Measurements from ENCODE around the gene AMBRA1. TPM values are rescaled to one million over a fixed set of nuclear protein-coding genes. Genes with fewer than 3 reads are reported as not detected.

The AMBRA1 gene
- polyA plus RNA-seq, 1 of the 3 experiments (the other 2 are of a cell fraction), result 10.4 TPM

DNA sequence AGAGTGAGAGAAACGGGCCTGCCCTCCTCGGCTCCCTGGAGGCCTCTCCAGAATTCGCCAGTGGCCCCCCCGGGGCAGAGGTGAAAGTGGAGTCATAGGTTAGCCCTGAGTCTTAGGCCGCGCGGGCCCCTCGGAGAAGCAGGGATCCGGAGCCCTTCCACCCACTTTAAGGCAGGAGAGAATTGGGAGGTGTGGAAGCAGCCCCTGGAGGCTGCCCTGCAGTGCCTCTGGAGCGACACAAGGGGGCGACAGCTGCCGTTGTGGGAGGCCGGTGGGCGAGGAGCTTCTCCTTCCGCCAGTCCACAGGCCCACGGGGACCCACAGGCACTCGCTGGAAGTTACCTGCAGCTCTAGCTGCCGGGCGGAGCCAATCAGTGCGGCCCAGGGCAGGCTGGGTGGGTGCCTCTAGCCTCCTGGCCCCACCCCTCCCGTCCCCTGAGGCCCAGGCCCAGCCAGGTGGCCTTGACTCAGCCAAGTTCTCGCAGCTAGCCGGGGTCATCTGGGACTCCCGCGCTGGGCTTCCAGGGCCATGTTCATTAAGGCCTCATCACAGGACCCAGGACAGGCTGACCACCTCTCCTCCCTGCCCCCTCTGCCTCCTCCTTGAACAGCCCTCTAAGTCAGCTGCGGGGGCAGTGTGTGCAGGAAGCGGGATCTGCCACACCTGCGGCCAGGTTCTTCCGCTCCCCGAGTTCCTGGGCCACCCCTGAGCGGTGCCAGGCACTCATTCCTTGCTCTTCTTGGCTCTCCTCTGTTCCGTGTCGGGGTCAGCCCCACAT, 241.6 kb downstream of the AMBRA1 start:
- WGBS (ENCODE audit: low lambda C conversion rate), result 78% methylated on average over 18 of the region's 33 CpGs

More for the DNA sequence above, 241.6 kb downstream of the AMBRA1 start:
- no peak overlapping the region for H3K4me2 ChIP-seq
- DNase-seq, result peak; percentile 85
- ChIA-PET CTCF (interaction anchor here (0.6 to 17.7 kb wide), 29 partner anchors 9 to 945 kb away, joined by 3 to 423 read pairs (median 4); partner anchors contain the start of gene CHRM4), POLR2A (interaction anchor here (1.4 kb wide), 1 partner anchor 9 kb away, joined by 6 read pairs; no protein-coding TSS in a partner anchor)
- H3K4me3 ChIP-seq (ENCODE audit: low read depth in 2 of 2, low read length in 1 of 2), result no peak overlapping the region; a peak in 1 of 4 replicates
- H2AFZ ChIP-seq (ENCODE audit: low read depth), result no peak overlapping the region
- peaks cover 3 to 5% of the 10 kb centered on the region in 2 experiments for H3K36me3 ChIP-seq (replicated peaks in 1 of 2; ENCODE audit: control insufficient read depth in 1 of 2, insufficient read depth in 2 of 2, low read length in 1 of 2)
- no peaks in the 10 kb centered on the region for H3K27me3 ChIP-seq (ENCODE audit: insufficient read depth)
- H3K4me1 ChIP-seq (ENCODE audit: control insufficient read depth in 1 of 2, insufficient read depth in 2 of 2, low read depth in 1 of 2, low read length in 1 of 2), result peaks cover 14 to 19% of the 10 kb centered on the region in 2 experiments; a peak in 3 of 4 replicates
- H4K20me1 ChIP-seq (ENCODE audit: insufficient read depth), result peaks cover 31% of the 10 kb centered on the region; the same call in 1 of the 2 replicates
- H3K9me2 ChIP-seq, result no peaks in the 10 kb centered on the region
- no peaks in the 10 kb centered on the region for H3F3A ChIP-seq (replicated peaks; ENCODE audit: insufficient read depth)
- H3K27ac ChIP-seq (ENCODE audit: low read depth in 2 of 2, low read length in 1 of 2), result no peak overlapping the region
- TF ChIP-seq SMC3 (IDR thresholded peaks at IDR 0.05; ENCODE audit: low read depth, low read length), result peak; percentile 77
- TF ChIP-seq RXRA (IDR thresholded peaks at IDR 0.05; ENCODE audit: borderline replicate concordance, low read depth), result no peak
- TF ChIP-seq MXI1 (IDR thresholded peaks at IDR 0.05; ENCODE audit: low read depth, low read length), result no peak
- no peak for TF ChIP-seq EZH2phosphoT487 (IDR thresholded peaks at IDR 0.05; ENCODE audit: borderline replicate concordance, low read depth)
- no peak for TF ChIP-seq RFX5 (IDR thresholded peaks at IDR 0.05; ENCODE audit: low read length)
- TF ChIP-seq SIN3A (IDR thresholded peaks at IDR 0.05; ENCODE audit: borderline replicate concordance, low read depth, low read length), result no peak
- TF ChIP-seq FOXJ3 (CRISPR knock-in tag; IDR thresholded peaks at IDR 0.05), result no peak
- TF ChIP-seq FOSL2 (IDR thresholded peaks at IDR 0.05; ENCODE audit: borderline replicate concordance, low read depth), result no peak
- TF ChIP-seq EP300 (IDR thresholded peaks at IDR 0.05; ENCODE audit: borderline replicate concordance in 1 of 2, low read depth in 1 of 2, low read length in 1 of 2), result no peak
- no peak for TF ChIP-seq GATA2 (CRISPR knock-in tag; IDR thresholded peaks at IDR 0.05)
- TF ChIP-seq YY1 (IDR thresholded peaks at IDR 0.05; ENCODE audit: low read depth), result no peak
- TF ChIP-seq, protein P1, sequence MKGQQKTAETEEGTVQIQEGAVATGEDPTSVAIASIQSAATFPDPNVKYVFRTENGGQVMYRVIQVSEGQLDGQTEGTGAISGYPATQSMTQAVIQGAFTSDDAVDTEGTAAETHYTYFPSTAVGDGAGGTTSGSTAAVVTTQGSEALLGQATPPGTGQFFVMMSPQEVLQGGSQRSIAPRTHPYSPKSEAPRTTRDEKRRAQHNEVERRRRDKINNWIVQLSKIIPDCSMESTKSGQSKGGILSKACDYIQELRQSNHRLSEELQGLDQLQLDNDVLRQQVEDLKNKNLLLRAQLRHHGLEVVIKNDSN (IDR thresholded peaks at IDR 0.05; ENCODE audit: borderline replicate concordance, low read depth), result no peak
- TF ChIP-seq, protein P2, sequence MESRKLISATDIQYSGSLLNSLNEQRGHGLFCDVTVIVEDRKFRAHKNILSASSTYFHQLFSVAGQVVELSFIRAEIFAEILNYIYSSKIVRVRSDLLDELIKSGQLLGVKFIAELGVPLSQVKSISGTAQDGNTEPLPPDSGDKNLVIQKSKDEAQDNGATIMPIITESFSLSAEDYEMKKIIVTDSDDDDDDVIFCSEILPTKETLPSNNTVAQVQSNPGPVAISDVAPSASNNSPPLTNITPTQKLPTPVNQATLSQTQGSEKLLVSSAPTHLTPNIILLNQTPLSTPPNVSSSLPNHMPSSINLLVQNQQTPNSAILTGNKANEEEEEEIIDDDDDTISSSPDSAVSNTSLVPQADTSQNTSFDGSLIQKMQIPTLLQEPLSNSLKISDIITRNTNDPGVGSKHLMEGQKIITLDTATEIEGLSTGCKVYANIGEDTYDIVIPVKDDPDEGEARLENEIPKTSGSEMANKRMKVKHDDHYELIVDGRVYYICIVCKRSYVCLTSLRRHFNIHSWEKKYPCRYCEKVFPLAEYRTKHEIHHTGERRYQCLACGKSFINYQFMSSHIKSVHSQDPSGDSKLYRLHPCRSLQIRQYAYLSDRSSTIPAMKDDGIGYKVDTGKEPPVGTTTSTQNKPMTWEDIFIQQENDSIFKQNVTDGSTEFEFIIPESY (IDR thresholded peaks at IDR 0.05; ENCODE audit: borderline replicate concordance, low read depth), result no peak
- TF ChIP-seq TEAD4 (IDR thresholded peaks at IDR 0.05; ENCODE audit: borderline replicate concordance, insufficient read depth), result no peak
- TF ChIP-seq, protein P3, sequence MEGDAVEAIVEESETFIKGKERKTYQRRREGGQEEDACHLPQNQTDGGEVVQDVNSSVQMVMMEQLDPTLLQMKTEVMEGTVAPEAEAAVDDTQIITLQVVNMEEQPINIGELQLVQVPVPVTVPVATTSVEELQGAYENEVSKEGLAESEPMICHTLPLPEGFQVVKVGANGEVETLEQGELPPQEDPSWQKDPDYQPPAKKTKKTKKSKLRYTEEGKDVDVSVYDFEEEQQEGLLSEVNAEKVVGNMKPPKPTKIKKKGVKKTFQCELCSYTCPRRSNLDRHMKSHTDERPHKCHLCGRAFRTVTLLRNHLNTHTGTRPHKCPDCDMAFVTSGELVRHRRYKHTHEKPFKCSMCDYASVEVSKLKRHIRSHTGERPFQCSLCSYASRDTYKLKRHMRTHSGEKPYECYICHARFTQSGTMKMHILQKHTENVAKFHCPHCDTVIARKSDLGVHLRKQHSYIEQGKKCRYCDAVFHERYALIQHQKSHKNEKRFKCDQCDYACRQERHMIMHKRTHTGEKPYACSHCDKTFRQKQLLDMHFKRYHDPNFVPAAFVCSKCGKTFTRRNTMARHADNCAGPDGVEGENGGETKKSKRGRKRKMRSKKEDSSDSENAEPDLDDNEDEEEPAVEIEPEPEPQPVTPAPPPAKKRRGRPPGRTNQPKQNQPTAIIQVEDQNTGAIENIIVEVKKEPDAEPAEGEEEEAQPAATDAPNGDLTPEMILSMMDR (IDR thresholded peaks at IDR 0.05), result peak; percentile 82
- peak; percentile 75 for TF ChIP-seq RAD21 (IDR thresholded peaks at IDR 0.05; ENCODE audit: low read length)
- TF ChIP-seq, protein P4, sequence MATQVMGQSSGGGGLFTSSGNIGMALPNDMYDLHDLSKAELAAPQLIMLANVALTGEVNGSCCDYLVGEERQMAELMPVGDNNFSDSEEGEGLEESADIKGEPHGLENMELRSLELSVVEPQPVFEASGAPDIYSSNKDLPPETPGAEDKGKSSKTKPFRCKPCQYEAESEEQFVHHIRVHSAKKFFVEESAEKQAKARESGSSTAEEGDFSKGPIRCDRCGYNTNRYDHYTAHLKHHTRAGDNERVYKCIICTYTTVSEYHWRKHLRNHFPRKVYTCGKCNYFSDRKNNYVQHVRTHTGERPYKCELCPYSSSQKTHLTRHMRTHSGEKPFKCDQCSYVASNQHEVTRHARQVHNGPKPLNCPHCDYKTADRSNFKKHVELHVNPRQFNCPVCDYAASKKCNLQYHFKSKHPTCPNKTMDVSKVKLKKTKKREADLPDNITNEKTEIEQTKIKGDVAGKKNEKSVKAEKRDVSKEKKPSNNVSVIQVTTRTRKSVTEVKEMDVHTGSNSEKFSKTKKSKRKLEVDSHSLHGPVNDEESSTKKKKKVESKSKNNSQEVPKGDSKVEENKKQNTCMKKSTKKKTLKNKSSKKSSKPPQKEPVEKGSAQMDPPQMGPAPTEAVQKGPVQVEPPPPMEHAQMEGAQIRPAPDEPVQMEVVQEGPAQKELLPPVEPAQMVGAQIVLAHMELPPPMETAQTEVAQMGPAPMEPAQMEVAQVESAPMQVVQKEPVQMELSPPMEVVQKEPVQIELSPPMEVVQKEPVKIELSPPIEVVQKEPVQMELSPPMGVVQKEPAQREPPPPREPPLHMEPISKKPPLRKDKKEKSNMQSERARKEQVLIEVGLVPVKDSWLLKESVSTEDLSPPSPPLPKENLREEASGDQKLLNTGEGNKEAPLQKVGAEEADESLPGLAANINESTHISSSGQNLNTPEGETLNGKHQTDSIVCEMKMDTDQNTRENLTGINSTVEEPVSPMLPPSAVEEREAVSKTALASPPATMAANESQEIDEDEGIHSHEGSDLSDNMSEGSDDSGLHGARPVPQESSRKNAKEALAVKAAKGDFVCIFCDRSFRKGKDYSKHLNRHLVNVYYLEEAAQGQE (IDR thresholded peaks at IDR 0.05; ENCODE audit: low read depth, low read length), result no peak
- no peak for TF ChIP-seq MEF2A (IDR thresholded peaks at IDR 0.05; ENCODE audit: borderline replicate concordance, low read depth)
- no peak for TF ChIP-seq ELF1 (IDR thresholded peaks at IDR 0.05)
- no peak for TF ChIP-seq POLR2AphosphoS5 (IDR thresholded peaks at IDR 0.05; ENCODE audit: low read depth, low read length)
- TF ChIP-seq NFIC (IDR thresholded peaks at IDR 0.05; ENCODE audit: borderline replicate concordance), result no peak
- H3K79me2 ChIP-seq (ENCODE audit: insufficient read depth), result peaks cover 92% of the 10 kb centered on the region
- H3K9me3 ChIP-seq, result no peaks in the 10 kb centered on the region
- H3K9ac ChIP-seq, result no peak overlapping the region
